GM12878 (cell line): Measurements from ENCODE around the gene FAT1. TPM values are rescaled to one million over a fixed set of nuclear protein-coding genes. Genes with fewer than 3 reads are reported as not detected.

Source experiments
- ATAC-seq: fragments of 200-7000 bp; cut with Tn5 transposase; 3 replicates; pipeline ENCODE4 v1.9.1; 2020; ENCODE audit warnings: mild to moderate bottlenecking, moderate library complexity
- BruUV-seq: library from RNA; stranded (reverse); fragments of 400-500 nt; replicated peaks from 2 replicates; lab custom pipeline; 2021; lab: Mats Ljungman, UMichigan
- CTCF ChIA-PET: fragments of 300-600 bp; sonication (Branson Sonifier 250); formaldehyde crosslinking; extraction: SDS; loops from one replicate; lab custom pipeline; 2021; ENCODE audit warnings: inconsistent platforms; lab: Yijun Ruan, JAX
- POLR2A ChIA-PET: fragments of 350-600 bp; formaldehyde crosslinking; extraction: SDS; loops from one replicate; lab custom pipeline; 2021; ENCODE audit warnings: inconsistent platforms; lab: Charles Lee
- RAD21 ChIA-PET: fragments of 300-600 bp; sonication (Branson Sonifier 250); formaldehyde crosslinking; loops from one replicate; lab custom pipeline; 2023; ENCODE audit warnings: antibody characterized with exemption; ENCODE audit not compliant: unreplicated experiment; lab: Charles Lee
- SMC1A ChIA-PET: fragments of 300-600 bp; sonication (Branson Sonifier 250); formaldehyde crosslinking; loops from one replicate; lab custom pipeline; 2023; ENCODE audit not compliant: unreplicated experiment, uncharacterized antibody; lab: Charles Lee
- DNase-seq: peaks from one replicate; pipeline ENCODE4 v3.0.0-alpha.2; 2011; ENCODE audit warnings: low read depth, low spot score
- FAIRE-seq: peaks from 3 replicates; lab custom pipeline; 2011; peaks lifted over from hg19 to GRCh38; lab: Jason Lieb, UNC
- H2AFZ ChIP-seq: 2 replicates; pipeline ENCODE4 v1.6.0; 2011; ENCODE audit warnings: low read depth, low read length, control low read depth; ENCODE audit not compliant: control insufficient read depth
- H3K27ac ChIP-seq: 2 replicates; pipeline ENCODE4 v1.5.1; 2011; ENCODE audit warnings: control low read depth; ENCODE audit not compliant: control insufficient read depth, insufficient read depth
- H3K27me3 ChIP-seq, 2 experiments: replicated peaks in 1 of 2; 2 replicates each; pipeline versions ENCODE4 v1.6.0 to v1.6.1; 2011; ENCODE audit warnings: low read length in 1 of 2; ENCODE audit not compliant: control insufficient read depth in 2 of 2, insufficient read depth in 2 of 2
- H3K36me3 ChIP-seq, 2 experiments: 2 replicates each; pipeline ENCODE4 v1.5.1; 2011; ENCODE audit warnings: low read length in 1 of 2; ENCODE audit not compliant: control insufficient read depth in 2 of 2, insufficient read depth in 2 of 2
- H3K4me1 ChIP-seq: 2 replicates; pipeline ENCODE4 v1.6.1; 2011; ENCODE audit warnings: mild to moderate bottlenecking, low read length, moderate library complexity, mixed read lengths; ENCODE audit not compliant: control insufficient read depth, insufficient read depth
- H3K4me2 ChIP-seq: 2 replicates; pipeline ENCODE4 v1.6.0; 2011; ENCODE audit warnings: control low read depth; ENCODE audit not compliant: control insufficient read depth, insufficient read depth
- H3K4me3 ChIP-seq: fragments of 200-600 bp; sonication (generic); 2 replicates; pipeline ENCODE4 v1.5.1; 2016
- H3K79me2 ChIP-seq: 2 replicates; pipeline ENCODE4 v1.6.0; 2011; ENCODE audit warnings: low read length; ENCODE audit not compliant: control insufficient read depth, insufficient read depth
- H3K9ac ChIP-seq: 2 replicates; pipeline ENCODE4 v1.8.0; 2011; ENCODE audit warnings: low read length, control low read depth, mixed read lengths; ENCODE audit not compliant: control insufficient read depth, insufficient read depth
- H3K9me3 ChIP-seq: replicated peaks from 3 replicates; pipeline ENCODE4 v1.5.1; 2011; ENCODE audit warnings: mild to moderate bottlenecking, low read length; ENCODE audit not compliant: control insufficient read depth, insufficient read depth
- H4K20me1 ChIP-seq: 2 replicates; pipeline ENCODE4 v1.6.0; 2011; ENCODE audit not compliant: control insufficient read depth, insufficient read depth
- BACH1 ChIP-seq: fragments of 450-650 bp; IDR thresholded peaks from 2 replicates; pipeline ENCODE4 v1.6.1; 2017; ENCODE audit warnings: mild to moderate bottlenecking, borderline replicate concordance
- BCLAF1 ChIP-seq: fragments of 450-650 bp; IDR thresholded peaks from 2 replicates; pipeline ENCODE4 v1.6.1; 2017; ENCODE audit warnings: antibody characterized with exemption, mild to moderate bottlenecking, moderate library complexity
- BHLHE40 ChIP-seq, 2 experiments: fragments of 450-650 bp in 1 of 2; IDR thresholded peaks; 2 replicates each; pipeline ENCODE4 v1.6.1; 2011 to 2017; ENCODE audit warnings: low read depth in 2 of 2, borderline replicate concordance in 1 of 2, improper control_type of control experiment in 1 of 2, low read length in 1 of 2, mild to moderate bottlenecking in 1 of 2
- KLF5 ChIP-seq: fragments of 450-650 bp; IDR thresholded peaks from 2 replicates; pipeline ENCODE4 v1.6.1; 2014; ENCODE audit warnings: mild to moderate bottlenecking; ENCODE audit not compliant: partially characterized antibody
- MTA3 ChIP-seq: IDR thresholded peaks from 2 replicates; pipeline ENCODE4 v1.6.1; 2012; ENCODE audit warnings: low read length, inconsistent platforms, borderline replicate concordance
- NBN ChIP-seq: fragments of 450-650 bp; IDR thresholded peaks from 2 replicates; pipeline ENCODE4 v1.6.1; 2016
- POLR2AphosphoS2 ChIP-seq: IDR thresholded peaks from 2 replicates; pipeline ENCODE4 v1.6.1; 2011; ENCODE audit warnings: low read depth, mild to moderate bottlenecking, low read length, improper control_type of control experiment, moderate library complexity
- TARDBP ChIP-seq: IDR thresholded peaks from 2 replicates; pipeline ENCODE4 v1.6.1; 2016; ENCODE audit warnings: borderline replicate concordance
- TCF12 ChIP-seq: IDR thresholded peaks from 2 replicates; pipeline ENCODE4 v1.6.1; 2011; ENCODE audit warnings: low read depth, mild to moderate bottlenecking, low read length
- WGBS: methylation state at CpG from one replicate; pipeline ENCODE4 v1.1.6; 2016; ENCODE audit warnings: low lambda C conversion rate; ENCODE audit not compliant: insufficient replicate concordance, insufficient coverage; ENCODE audit errors: missing lambda C conversion rate; 5-methylcytosine and 5-hydroxymethylcytosine counted together
- in situ Hi-C: fragments of 300-500 bp; cut with MboI; formaldehyde crosslinking; loops from 9 replicates; pipeline ENCODE4 v1.14.3; 2018; ENCODE audit warnings: mixed read lengths
- intact Hi-C: fragments of 100-400 bp; cut with micrococcal nuclease; formaldehyde crosslinking; loops from one replicate; pipeline ENCODE4 v1.14.2; 2022; ENCODE audit not compliant: unreplicated experiment
- polyA plus RNA-seq, 11 experiments: library from polyadenylated mRNA; depleted of rRNA in 4 of 11; unstranded in 6 of 11; stranded (reverse) in 5 of 11; fragments of >200 nt; fragmentation: Nextera tagmentation in 4 of 11; fragmentation: Illumina TruSeq in 1 of 11; extraction: Ambion mirVana in 4 of 11; extraction: Trizol in 1 of 11; gene quantifications; 1 replicate in 1 of 11; 2 replicates in 10 of 11; pipeline versions ENCODE4 v1.2.1 to v1.2.3, GENCODE V29; 2011 to 2016; ENCODE audit warnings: inconsistent platforms in 2 of 11, missing spikeins in 2 of 11, low read depth in 1 of 11
- total RNA-seq, 4 experiments: library from RNA; depleted of rRNA in 3 of 4; stranded (reverse); fragments of >200 nt in 3 of 4; fragmentation: Illumina TruSeq in 1 of 4; extraction: Trizol in 1 of 4; gene quantifications; 2 replicates each; pipeline versions ENCODE4 v1.2.1 to v1.2.3, GENCODE V29; 2013 to 2021
- TF ChIP-seq, protein P1 (sequence below): fragments of 450-650 bp; IDR thresholded peaks from 2 replicates; pipeline ENCODE4 v1.6.1; 2016; ENCODE audit warnings: mild to moderate bottlenecking
- TF ChIP-seq, protein P2 (sequence below): fragments of 450-650 bp; IDR thresholded peaks from 2 replicates; pipeline ENCODE4 v1.6.1; 2017; ENCODE audit warnings: mild to moderate bottlenecking, low read depth, inconsistent platforms; ENCODE audit not compliant: poor library complexity, severe bottlenecking

The FAT1 gene
- total and polyA plus RNA-seq, 10 of the 15 experiments (the other 5 are each of a cell fraction or from before 2014, with no cell fraction given), result 0.04 to 11.8 (median 0.11) TPM; not detected in 1

DNA sequence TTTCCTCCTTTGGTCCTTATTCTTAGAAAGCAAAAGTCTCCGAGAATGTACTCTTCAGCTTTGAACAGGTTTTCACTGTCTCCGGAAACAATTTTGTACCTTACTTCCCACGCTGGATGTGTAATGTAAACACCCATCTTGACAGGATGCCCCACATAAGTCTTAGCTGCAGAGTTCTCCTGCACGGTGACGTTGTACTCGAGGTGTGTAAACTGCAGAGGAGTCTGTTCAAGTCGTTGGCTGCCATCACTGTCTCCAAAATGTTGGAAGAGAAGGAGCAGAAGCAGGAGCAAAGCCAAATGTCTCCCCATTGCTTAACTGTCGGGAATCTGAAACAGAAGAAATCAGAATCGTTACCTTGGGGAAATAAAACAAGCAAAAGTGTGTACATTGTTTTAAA, 14.1 kb downstream of the FAT1 start:
- Histone ChIP-seq H3K9me3 (no peaks in the 10 kb centered on the region; the same call in 2 of the 3 replicates), H3K9ac (no peak overlapping the region), H3K27ac (no peak overlapping the region), H3K4me3 (no peak overlapping the region), H3K79me2 (no peaks in the 10 kb centered on the region), H2AFZ (no peak overlapping the region), H4K20me1 (no peaks in the 10 kb centered on the region), H3K4me1 (no peaks in the 10 kb centered on the region), H3K36me3 (no peaks in the 10 kb centered on the region), H3K27me3 (no peaks in the 10 kb centered on the region), H3K4me2 (no peak overlapping the region)
- TF ChIP-seq TCF12 (no peak), NBN (no peak), TARDBP (no peak), BCLAF1 (no peak), BHLHE40 (IDR thresholded peaks at IDR 0.05; ENCODE audit: borderline replicate concordance in 1 of 2, low read depth in 2 of 2, low read length in 1 of 2) (no peak), KLF5 (no peak), MTA3 (no peak), BACH1 (no peak), POLR2AphosphoS2 (no peak)
- TF ChIP-seq, protein P1, sequence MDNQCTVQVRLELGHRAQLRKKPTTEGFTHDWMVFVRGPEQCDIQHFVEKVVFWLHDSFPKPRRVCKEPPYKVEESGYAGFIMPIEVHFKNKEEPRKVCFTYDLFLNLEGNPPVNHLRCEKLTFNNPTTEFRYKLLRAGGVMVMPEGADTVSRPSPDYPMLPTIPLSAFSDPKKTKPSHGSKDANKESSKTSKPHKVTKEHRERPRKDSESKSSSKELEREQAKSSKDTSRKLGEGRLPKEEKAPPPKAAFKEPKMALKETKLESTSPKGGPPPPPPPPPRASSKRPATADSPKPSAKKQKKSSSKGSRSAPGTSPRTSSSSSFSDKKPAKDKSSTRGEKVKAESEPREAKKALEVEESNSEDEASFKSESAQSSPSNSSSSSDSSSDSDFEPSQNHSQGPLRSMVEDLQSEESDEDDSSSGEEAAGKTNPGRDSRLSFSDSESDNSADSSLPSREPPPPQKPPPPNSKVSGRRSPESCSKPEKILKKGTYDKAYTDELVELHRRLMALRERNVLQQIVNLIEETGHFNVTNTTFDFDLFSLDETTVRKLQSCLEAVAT, result no peak
- TF ChIP-seq, protein P2, sequence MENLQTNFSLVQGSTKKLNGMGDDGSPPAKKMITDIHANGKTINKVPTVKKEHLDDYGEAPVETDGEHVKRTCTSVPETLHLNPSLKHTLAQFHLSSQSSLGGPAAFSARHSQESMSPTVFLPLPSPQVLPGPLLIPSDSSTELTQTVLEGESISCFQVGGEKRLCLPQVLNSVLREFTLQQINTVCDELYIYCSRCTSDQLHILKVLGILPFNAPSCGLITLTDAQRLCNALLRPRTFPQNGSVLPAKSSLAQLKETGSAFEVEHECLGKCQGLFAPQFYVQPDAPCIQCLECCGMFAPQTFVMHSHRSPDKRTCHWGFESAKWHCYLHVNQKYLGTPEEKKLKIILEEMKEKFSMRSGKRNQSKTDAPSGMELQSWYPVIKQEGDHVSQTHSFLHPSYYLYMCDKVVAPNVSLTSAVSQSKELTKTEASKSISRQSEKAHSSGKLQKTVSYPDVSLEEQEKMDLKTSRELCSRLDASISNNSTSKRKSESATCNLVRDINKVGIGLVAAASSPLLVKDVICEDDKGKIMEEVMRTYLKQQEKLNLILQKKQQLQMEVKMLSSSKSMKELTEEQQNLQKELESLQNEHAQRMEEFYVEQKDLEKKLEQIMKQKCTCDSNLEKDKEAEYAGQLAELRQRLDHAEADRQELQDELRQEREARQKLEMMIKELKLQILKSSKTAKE, result no peak
- 13% methylated on average over 9 of the region's 9 CpGs for WGBS
- CTCF ChIA-PET, result interaction anchor here (0.6 to 1.4 kb wide), 2 partner anchors 13 to 1211 kb away, joined by 3 read pairs; no protein-coding TSS in a partner anchor
- SMC1A ChIA-PET, result no interaction called here
- RAD21 ChIA-PET, result no interaction called here
- intact Hi-C loops (no loop called here), in situ Hi-C loops (no loop called here)
- BruUV-seq, result no TSS peak
- FAIRE-seq (no peak), ATAC-seq (no peak), DNase-seq (no peak)
- POLR2A ChIA-PET, result no interaction called here
